Activated CD8-positive, alpha-beta memory T cell treated with anti-CD3 and anti-CD28 coated beads, Interleukin-2, amount 50 U/mL, for 24 hours (primary cell): ENCODE data around the gene TCF3.
"Not testable (repeated sequence)": the region's sequence is repeated elsewhere in the genome, so short reads cannot be mapped to it uniquely, and the experiment has no call there.

Experiments
- DNase-seq: peaks from one replicate; pipeline ENCODE4 v3.0.0-alpha.2; 2020; ENCODE audit errors: extremely low read depth

Gene TCF3

DNA sequence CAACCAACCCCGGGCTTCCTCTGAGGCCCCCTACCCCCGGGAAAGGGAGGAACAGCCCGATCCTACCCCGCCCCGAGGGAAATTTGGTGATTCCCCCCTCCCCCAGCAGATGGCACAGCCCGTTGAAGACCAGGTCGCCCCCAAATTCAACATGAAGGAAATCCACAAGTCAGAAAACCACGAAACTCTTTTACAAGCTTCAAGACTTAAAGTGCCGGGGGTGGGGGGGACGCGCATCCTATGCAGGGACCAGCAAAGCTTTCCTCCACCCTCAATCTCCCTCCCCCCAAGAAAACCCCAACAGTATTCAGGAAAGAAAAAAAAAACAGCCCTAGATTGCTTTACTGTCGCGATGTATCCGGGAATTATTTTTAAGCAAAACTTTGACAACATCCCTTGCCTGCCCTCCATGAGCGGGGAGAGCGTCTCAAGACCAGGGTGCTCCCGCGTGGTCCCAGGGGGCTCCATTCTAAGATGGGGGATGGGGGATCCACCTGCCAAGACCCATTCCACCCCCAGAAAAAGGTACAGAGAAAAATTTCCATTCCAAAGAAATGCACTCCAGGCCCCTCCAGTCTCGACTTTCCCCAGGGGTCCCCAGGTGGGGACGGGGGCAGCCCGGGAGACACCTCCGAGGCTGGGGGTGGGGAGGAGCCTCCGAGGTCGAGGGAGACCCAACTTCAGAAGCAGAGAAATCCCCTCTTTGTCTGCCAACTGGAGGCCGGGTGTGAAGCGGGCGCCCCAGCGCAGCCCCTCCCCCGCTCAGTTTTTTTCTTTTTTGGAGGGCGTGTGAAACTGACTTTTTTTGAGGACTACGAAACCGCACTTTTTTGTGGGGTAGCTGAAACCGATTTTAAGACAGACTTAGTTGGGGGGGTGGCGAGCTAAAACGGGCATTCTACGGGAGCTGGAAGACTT, 1.5 kb downstream of the TCF3 start:
- DNase-seq: peak; percentile 38

DNA sequence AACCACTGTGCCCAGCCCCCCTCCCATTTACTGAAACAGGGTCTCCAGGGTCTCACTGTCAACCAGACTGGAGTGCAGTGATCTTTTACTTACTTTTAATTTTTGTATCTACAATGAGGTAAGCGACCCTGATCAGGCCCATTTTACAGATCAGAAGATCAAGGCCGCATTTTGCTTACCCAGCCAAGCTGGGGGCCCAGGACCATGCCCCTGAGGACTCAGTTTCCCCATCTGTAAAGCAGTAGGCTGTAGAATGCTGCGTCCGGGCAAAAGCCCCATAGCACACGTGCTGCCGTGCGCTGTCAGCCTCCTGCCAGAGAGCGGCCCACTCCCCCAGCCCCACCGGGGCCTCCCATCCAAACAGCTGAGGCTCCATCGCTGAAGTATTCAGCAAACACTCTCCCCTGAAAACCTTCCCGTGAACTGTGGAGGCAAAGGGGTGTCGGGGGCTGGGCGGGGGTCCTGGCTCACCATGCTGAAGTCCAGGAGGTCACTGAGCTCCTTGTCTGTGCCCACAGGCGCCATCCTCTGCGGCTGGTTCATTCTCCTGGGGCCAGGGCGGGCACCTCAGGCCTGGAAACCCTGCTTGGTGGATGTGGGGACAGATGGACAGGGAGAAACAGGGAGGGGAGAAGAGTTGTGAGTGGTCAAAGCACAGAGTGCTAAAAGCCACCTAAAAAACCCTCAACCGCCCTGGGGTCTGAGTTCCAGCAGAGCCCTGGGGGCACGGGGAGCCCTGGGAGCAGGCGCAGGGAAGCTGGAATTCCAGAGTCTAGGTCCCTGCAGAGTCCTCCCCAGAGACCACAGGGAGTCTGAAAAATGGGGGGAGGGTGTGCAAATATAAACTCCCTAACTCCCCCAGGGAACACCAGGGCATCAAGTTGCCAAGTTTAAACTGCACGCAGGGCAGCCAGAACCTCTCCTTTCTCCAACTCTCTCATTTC, 2.4 kb downstream of the TCF3 start:
- no peak for DNase-seq

DNA sequence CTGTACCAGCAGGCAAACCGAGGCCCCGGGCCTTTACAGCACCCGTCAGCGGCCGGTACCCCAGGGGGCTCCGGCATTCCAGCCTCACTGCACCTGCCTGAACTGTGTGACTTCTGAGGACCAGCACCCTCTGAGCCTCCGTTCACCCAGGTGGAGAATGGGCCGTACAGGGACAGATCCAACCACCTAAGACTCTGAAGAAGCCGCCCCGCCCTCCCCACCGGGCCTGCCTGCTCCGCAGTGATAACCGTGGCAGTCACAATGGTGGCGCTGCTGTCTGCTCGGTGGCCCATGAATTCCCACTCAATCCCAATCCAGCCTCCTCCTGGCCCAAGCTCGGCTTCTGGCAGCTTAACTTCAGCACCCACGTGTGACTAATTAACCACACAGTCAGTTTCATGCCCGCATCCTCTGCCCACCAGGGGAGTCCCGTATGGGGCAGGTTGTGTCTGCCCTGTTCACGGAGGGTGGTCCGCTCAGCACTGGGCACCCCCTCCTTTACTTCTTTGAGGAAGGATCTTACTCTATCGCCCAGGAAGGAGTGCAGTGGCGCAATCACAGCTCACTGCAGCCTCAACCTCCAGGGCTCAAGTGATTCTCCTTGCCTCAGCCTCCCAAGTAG, 3.4 kb downstream of the TCF3 start:
- DNase-seq: no peak

DNA sequence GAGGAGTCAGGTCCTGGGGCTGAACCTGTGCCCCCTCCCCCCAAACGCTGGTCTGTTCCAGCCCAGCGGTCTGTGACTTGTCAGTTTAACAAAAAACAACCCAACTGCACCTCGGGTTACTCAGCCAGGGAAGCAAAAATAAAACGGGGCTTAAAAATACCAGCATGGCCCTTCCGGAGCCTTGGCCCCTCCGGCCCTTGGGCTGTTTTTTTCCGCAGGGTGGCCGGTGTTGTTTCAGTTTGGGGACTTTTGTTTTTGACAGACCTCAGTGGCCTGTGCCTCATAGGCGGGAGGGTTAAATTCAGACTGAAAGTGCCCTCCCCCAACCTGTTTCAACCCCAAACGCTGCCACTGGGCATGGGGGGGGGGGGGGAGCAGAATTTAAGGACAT, 4.0 kb downstream of the TCF3 start:
- DNase-seq: no peak

DNA sequence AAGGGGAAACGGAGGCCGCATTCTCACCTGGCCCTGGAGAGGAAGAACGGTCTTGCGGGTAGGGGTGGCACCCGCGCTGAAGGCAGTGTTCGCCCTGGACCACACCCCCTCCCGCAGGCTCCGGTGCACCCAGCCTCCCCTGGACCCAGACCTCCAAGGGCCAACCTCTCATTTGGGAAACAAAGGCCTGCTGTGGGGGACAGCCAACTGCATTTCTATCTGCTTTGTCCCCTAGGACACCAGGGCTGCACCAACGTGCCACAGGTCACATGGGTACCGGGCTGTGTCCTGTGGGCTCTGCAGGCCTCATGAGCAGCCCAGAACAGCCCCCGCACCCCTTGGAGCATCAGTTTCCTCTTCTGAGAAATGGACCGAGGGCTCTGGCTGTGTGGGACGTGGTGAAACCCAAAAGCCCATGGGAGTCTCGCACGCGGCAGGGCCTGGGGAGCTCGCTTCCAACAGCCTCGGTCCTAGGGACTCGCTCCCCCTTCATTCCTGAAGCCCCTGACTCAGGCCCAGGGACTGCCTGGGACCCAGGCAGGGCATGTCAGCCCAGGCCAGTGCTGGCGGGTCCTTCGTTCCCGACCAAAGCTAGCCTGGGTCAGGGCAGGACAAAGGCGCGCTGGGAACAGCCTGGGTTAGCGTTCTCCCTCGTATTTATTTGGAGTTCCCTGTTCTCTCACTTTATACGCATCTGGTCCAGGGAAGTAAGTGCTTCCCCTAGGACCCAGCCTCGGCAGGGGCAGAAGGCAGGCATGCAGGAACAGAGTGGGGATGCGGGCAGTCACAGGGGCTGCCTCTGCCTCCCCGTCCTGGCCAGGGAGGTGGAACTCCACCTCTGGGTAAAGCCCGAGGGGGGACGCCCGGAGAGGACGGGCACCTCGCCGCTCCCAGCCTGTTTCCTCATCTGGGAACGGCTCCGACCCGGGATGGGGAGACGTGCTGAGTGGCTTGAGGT, 4.6 kb downstream of the TCF3 start:
- DNase-seq: no peak

DNA sequence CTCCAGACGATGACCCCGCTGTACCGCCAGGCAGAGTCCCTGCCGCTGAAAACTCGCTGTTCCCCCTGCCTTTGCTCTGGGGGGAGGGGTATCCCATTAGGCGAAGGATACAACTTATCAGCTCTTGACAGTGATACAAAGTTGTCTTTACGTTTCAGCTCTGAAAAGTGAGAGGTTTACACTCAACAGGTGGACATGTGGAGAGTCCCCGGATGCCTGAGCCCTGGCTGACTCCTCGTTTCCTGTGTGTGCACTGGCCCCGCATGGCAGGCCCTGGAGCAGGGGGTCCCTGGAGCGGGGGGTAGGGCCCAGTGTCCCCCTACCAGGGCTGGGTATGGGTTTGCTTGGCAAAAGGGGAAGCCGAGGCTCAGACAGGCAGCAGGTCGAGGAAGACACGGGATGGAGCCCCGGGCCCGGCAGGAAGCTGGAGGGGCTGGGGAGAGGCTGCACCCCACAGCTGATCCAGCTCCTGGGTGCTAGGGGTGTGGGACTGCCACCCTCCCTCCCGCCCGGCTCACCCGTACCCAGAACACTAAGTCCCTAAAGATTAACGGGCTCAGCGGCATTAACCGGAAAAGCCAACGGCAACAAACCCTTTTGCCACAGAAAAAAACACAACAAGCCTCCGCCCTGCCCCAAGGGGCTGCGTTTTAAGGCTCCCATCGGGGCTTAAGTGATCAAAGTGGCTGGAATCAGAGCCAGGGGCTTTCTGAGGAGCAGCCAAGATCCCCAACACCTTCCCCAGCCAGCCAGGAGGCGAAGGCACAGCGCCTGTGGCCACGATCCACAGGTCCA, 5.6 kb downstream of the TCF3 start:
- no peak for DNase-seq

DNA sequence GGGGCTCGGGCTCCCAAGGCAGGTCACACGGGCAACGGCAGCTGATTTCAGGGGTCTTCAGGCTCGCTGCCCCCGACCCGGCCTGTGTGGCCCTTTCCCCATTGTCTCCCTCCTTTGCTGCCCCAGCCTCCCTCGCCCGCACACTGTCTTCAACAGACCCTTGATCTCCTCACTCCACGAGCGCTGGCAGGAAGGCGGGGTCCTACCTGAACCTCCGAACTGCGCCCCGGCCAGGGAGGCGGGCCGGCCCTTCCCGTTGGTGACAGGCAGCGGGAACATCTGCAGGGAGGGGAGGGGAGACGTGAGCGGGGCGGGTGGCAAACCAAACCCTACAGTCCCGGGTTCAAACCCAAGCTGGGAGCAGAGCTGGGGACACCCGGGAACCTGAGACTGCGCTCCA, 6.3 kb downstream of the TCF3 start:
- no peak for DNase-seq

DNA sequence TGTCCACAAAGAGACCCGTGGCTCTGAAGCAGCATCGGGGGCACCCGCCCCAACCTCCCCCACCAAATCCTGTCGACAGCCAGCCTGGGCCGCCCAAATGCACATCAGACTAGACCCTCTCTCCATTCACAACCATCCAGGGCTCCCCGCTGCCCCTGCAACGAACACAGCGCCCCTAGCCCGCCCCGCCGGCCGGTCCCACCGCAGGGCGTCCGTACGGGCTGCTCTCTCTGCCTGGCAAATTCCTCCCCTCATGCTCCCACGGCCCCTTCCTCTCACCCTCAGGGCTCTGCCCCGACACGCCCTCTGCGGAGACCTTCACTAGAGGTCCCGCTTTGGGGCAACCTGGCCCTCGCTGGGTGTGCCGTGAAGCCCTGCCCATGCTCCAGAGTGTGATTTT, 7.1 kb downstream of the TCF3 start:
- DNase-seq: no peak

DNA sequence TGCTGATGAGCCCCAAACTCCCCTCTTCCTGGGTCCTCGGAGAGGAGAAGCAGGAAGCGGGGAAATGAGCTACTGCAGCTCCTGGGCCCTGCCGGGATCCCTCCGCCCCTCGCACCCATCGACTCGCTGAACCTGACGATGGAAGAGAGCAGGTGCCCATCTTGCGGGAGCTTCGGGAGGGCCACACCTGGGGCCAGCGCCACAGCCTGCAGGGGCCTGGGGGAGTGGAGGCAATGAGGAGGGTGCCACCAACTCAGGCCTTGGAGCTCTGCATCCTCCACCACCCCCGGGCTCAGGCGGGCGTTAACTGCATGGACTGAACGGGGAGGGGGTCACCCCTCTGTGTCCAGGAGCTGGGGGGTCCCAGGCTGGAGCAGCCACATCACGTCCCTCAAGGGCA, 8.3 kb downstream of the TCF3 start:
- DNase-seq: no peak

DNA sequence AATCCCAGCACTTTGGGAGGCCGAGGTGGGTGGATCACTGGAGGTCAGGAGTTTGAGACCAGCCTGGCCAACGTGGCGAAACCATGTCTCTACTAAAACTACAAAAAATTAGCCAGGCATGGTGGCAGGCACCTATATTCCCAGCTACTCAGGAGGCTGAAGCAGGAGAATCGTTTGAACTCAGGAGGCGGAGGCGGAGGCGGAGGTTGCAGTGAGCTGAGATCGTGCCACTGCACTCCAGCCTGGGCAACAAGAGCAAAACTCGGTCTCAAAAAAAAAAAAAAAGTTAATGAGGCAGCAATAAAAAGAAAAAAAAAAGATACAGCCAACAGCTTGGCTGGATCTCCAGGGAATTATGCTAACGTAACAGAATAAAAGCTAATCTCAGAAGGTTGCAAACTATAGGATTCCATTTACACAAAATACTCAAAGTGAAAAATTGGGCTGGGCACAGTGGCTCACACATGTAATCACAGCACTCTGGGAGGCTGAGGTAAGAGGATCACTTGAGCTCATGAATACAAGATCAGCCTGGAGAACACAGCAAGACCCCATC, 11.4 kb downstream of the TCF3 start:
- DNase-seq: not testable (repeated sequence)

DNA sequence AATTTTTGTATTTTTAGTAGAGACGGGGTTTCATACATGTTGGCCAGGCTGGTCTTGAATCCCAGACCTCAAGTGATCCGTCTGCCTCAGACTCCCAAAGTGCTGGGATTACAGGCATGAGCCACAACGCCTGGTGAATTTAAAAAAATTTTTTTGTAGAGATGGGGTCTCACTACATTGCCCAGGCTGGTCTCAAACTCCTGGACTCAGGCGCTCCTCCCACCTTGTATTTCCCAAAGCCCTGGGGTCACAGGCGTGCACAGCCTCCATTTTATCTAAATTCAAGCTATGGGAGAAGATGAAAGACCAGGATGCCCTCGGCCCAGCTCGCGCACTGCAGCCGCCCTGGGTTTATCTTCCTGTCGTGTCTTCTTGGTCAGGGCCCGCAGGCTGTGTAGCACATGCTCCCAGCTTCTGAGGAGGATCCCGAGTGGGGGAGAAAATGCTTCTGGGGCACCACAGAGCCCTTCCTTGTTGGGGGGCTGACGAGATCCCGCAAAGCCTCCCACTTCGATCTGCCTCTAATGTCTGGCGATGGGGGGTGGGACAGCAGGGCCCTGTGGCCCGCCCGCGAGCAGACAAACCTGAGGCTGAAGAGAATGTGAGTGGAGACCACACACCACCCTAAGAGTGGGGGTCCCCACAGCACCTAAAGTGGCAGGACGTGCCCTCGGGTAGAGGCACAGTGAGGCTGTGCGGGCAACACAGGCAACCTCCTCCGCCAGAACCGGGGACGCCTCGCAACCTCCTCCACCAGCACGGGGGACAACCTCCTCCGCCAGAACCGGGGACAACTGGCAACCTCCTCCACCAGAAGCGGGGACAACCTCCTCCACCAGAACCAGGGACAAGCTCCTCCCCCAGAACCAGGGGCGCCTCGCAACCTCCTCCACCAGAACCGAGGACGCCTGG, 15.8 kb downstream of the TCF3 start:
- DNase-seq: no peak

DNA sequence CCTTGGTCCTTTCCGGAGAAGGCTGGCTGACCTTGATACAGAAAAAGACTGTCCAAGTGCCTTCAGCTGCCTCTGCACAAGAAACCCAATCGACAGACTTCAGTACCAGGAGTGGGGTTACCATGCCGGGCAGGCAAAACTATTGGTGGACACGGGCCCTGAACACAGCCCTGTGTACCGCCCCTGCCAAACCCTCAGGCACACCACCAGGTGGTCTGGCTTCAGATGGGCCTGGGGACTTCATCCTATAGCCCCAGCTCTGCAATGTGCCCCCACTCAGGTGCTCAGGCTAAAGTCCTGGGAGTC, 17.5 kb downstream of the TCF3 start:
- DNase-seq: no peak

DNA sequence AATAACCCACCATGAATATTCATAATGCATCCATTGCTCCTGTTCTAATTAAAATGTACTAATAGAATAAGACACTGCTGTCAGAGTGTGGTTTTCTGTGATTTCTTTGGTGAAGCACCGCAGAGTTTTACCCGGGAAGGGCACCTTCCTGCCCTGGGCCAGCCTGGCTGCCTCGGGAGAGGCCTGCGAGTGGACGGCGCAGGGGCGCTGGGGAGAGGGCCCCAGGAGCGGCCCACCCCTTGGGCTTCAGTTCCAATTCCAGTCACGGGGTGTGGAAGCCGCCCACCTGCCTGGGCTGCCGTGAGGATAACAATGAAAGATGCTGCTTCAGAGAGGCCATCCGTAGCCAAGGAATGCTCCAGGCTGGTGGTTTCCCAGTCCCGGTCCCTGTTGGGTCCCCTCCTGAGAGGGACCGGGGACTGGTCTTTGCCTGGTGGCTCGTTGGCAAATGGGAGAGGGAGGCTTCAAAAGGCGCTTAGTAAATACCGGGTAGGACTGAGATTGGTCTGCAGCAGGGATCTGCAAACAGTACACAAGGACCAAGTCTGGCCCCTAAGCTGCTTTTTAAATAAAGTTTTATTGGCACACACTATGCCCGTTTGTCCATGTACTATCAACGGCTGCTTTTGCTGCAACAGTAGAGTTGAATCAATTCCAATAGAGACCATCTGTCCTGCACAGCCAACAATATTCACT, 18.0 kb downstream of the TCF3 start:
- DNase-seq: no peak

DNA sequence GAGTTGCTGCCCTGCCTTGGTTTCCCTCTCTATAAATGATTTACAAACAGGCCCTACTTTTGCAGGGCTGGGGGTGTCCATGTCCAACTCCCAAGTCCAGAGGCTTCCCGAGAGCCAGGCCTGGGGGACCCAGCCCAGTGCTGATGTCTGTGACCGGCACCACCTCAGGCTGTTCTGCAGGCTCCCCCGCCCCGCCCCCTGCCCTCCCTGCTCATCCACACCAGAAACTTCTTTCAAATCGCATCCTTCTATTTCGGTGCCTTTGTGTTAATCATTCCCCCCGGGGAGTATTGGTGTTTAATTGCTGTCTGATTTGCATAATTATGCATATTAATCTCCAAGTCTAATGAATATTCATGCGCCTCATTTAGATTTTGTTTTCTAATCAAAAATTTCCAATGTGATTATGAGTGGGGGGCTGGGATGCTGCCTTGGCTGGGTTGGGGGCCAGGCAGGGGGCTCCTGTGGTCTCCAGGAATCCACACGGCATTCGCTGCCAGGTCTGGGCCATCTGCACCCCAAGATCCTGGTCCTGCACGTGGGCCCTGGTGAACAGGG, 19.1 kb downstream of the TCF3 start:
- no peak for DNase-seq

DNA sequence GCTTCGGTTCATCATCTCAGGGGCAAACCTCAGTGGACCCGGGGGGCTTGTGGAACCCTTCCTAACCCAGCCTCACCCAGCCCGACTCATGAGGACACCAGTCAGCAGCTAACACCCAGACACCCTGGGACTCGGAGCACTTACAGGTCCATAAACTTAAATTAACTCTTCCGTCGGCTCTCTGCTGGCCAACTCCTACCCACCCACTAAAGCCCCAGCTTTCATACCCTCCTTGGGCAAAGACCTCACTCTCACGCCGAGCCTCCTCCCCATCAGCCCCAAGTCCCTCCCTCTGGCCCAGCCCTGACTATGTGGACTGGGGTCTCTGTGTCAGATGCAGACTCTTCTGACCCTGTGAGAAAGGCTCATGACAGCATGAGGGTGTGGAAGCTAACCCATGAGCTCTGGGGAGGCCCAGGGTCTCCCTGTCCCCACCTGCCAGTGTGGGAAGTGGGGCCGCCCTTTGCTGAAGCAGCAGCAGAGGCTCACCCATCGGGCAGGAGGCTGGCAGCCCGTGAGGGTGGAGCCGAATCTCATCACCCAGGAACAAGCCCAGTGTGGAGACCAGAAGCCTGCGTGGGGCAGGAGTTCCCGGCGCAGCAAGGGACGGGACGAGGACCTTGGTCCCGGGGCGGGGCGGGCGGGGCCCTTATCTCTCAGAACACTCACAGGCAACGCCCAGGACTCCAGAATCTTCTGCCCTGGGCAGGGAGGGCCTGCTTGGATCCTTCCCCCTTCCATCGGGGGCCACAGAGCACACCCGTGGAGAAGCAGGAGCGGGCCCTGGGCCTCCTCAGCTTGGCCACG, 19.8 kb downstream of the TCF3 start:
- no peak for DNase-seq

DNA sequence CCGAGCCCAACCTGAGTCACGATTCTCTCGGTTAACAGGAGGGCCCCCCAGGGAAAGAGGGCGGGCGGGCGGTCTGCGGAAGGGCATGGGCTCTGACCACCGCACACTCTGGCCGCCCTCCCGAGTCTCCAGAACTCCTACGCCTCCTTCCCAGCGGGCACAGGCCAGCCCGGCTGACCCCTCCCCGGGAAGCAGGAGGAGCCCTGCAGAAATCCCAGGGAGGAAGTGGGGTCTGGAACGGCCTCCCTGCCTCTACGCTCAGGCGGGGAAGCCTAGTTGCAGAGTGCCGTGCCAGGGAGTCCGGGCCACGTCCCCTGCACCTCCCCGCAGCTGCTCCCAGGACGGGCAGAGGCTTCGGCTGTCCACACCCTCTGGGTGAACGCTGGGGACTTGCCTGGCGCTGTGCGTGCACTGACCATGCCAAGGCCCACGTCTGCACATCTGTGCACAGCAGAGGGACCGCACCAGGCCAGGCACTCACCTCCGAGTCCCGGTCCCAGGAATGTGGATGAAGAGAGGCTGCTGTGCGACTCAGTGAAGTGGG, 20.8 kb downstream of the TCF3 start:
- no peak for DNase-seq

DNA sequence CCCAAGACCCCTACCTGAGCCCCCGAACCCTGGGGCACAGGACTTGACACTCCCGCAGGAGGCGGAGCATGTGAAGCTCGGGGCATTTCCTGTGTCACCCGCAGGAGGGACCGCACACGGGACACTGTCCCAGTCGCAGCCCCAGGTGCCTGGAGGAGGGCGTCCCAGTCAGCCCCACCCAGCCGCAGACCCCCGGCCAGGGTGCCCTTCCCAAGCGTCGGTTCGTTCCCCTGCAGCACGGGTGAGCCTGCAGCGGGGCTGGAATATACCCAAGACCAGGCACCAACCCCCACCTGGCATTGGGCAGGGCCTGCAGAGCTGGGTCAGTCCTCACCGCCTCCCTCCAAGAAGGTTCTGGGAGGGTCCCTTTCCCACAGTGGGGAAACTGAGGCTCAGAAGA, 21.6 kb downstream of the TCF3 start:
- no peak for DNase-seq
